Coronary artery (tissue), 2 donors: ENCODE measurements around the gene CYSLTR2.

Experiments
- DNase-seq: peaks from one replicate; pipeline ENCODE4 v3.0.0-alpha.2; 2017; ENCODE audit warnings: low spot score
- H3K27ac ChIP-seq, 2 donors: fragments of 200-600 bp; sonication (generic); one replicate each; pipeline ENCODE4 v1.5.1; 2016 to 2019
- H3K4me3 ChIP-seq: fragments of 200-600 bp; sonication (generic); 2 replicates; pipeline ENCODE4 v1.5.1; 2016; ENCODE audit warnings: mild to moderate bottlenecking, moderate library complexity
- TF ChIP-seq, protein P1 (sequence below): fragments of 200-600 bp; sonication (generic); IDR thresholded peaks from one replicate; pipeline ENCODE4 v1.5.1; 2019; ENCODE audit warnings: antibody characterized with exemption

CYSLTR2 gene

DNA sequence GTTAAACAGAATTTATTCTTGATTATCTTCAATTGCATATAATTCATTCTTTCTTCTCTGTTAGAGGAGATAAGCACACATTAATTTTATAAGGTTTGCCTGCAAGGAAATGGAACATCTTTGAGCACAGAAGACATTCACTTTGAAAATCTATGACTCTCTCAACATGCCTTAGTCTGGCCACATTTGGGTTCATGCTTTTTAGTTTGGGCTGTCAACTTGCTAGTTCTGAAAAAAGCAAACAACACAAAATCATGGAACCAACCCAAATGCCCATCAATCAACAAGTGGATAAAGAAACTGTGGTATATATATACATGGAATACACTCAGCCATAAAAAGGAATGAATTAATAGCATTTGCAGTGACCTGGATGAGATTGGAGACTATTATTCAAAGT is 71.5 kb downstream of the CYSLTR2 start:
- no peak overlapping the region for H3K4me3 ChIP-seq
- DNase-seq, result no peak
- TF ChIP-seq, protein P1, sequence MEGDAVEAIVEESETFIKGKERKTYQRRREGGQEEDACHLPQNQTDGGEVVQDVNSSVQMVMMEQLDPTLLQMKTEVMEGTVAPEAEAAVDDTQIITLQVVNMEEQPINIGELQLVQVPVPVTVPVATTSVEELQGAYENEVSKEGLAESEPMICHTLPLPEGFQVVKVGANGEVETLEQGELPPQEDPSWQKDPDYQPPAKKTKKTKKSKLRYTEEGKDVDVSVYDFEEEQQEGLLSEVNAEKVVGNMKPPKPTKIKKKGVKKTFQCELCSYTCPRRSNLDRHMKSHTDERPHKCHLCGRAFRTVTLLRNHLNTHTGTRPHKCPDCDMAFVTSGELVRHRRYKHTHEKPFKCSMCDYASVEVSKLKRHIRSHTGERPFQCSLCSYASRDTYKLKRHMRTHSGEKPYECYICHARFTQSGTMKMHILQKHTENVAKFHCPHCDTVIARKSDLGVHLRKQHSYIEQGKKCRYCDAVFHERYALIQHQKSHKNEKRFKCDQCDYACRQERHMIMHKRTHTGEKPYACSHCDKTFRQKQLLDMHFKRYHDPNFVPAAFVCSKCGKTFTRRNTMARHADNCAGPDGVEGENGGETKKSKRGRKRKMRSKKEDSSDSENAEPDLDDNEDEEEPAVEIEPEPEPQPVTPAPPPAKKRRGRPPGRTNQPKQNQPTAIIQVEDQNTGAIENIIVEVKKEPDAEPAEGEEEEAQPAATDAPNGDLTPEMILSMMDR, result no peak
- no peak overlapping the region for H3K27ac ChIP-seq

DNA sequence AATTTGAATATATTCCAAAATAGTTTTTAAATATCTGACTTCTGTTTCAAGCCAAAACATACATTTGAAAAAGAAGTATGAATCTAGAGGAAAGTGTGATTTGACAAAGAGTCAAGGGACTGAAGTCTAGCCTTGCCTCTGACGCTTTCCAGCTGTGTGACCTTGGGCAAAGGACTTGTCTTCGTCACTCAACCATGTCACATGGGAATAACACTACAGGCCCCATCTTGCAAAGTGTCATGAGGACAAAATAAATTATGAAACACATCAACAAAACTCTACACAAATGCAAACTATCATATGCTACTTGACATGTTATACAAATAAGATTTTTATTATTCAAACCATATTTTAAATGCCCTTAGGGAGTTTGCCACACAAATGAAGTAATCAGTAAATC is 73.0 kb downstream of the CYSLTR2 start:
- DNase-seq, result no peak
- Histone ChIP-seq H3K4me3 (no peak overlapping the region), H3K27ac (peak overlapping the region; percentile 59 to 70)
- TF ChIP-seq, protein P1, result no peak

DNA sequence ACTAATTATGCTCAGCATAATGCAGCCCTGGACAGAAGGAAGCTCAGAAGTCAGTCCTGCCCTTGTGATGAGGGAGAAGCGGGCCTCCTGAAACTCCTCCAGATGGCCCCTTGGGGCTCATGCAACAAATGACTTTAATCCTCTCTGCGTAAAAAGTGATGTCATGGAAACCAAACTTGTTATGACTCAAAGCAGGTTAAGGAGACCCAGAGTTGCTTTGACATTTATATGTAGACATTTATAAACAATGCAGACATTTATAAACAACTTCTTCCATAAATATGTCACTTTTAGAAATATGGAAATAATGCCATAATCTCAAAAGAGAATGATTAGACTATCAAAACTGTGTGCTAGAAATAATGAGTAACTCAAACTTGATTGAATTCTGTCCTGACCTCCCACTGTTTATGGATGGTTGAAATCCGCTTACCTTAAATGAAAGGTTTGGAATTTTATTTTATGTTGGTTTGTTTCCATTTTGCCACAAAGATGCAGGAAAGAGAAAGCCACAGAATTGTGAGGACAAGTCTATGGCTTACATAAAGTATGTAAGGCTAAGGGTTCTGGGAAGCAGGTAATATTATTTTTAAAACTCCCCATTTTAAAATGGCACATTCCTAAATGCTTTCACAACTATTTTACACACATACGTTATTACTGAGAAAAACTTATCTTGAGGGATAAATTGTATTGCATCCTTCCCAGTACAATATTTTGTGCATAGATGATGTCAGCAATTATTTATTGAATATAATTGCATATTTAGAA is 73.7 kb downstream of the CYSLTR2 start:
- no peak for DNase-seq
- no peak overlapping the region for H3K4me3 ChIP-seq
- H3K27ac ChIP-seq, result peak overlapping the region; percentile 59 to 70
- TF ChIP-seq, protein P1, result no peak

DNA sequence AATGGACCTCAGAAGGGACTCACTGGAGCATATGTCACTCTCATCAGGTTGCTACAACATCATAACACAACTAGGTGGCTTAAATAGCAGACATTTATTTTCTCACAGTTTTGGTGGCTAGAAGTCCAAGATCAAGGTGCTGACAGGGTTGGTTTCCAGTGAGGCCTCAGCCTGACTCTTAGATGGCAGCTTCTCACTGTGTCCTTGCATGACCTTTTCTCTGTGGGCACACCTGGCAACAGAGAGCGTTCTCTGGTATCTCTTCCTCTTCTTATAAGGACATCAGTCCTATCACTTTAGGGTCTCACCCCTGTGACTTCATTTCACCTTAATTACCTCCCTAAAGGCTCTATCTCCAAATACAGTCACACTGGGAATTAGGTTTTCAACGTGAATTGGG is 74.5 kb downstream of the CYSLTR2 start:
- TF ChIP-seq, protein P1, result no peak
- H3K27ac ChIP-seq, result peak overlapping the region; percentile 59 to 70
- no peak for DNase-seq
- no peak overlapping the region for H3K4me3 ChIP-seq

DNA sequence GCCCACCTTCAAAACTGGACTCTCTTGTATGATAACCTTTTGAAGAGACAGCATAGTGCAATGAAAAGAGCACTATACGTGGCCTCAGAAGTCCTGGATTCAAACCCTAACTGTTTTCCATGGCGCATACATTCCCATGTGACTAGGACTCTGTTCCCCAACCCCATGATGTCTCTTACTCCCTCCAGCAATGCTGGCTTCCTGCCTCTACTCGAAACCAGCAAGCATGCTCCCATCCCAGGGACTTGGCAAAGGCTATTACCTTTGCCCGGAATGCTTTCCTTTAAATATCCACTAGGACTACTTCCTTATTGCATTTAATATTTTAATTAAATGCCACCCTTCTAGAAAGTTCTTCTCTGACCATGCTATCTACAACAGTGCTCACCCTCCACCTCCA is 75.1 kb downstream of the CYSLTR2 start:
- TF ChIP-seq, protein P1, result no peak
- DNase-seq, result no peak
- H3K27ac ChIP-seq, result peak overlapping the region in 1 of 2 donors; percentile 17
- no peak overlapping the region for H3K4me3 ChIP-seq

DNA sequence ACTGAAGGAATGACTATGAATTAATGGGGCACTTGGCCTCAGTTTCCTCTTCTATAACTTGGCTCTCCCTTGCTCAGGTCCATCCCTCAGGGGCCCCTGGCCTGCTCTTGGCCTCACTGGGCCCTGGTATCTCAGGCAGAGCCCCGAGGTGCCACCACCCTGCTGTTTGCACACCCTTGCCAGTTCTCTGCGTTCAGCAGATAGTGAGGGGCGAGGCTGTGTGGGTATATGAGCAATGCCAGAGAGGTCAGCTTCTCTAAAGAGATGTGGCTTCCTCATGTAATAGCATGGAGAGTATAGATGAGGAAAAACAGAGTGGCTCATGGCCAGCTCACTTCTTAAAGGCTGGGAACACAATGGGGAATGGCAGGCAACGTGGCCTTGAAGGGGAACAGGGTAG is 76.1 kb downstream of the CYSLTR2 start:
- no peak for DNase-seq
- no peak overlapping the region for H3K4me3 ChIP-seq
- TF ChIP-seq, protein P1, result no peak
- no peak overlapping the region for H3K27ac ChIP-seq

DNA sequence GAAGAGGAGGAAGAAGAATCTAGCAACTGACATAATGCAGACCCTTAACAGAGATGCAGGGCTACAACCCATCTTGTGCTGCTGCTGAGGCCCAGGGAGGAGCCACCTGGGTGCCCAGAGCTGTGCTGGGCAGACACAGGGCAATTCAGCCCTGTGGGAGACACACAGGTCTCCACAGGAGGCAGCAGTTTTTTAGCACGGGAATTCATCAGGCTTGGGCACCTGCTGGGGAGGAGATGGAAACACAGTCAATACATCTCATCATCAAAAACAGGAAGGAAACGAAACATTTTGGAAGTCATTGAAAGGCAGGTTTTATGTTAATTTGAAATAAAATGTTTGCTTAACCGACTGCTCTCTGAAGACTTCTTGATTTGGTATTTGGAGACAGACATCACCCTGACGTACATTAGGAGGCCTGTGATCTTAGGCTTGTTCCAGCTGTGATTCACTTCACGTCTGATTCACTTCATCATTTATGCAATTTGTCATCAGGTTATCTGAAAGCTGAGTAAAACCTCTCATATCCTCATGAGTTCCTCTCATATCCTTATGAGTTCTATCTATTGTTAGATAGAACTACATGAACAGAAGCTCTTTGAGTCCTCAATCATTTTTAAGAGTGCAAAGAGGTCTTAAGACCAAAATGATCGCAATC is 77.4 kb downstream of the CYSLTR2 start:
- Histone ChIP-seq H3K27ac (no peak overlapping the region), H3K4me3 (no peak overlapping the region)
- TF ChIP-seq, protein P1, result no peak
- no peak for DNase-seq
